Glutamatergic neuron (in vitro differentiated cells): ENCODE results near the gene UBTFL1. TPM values are rescaled to one million over a fixed set of nuclear protein-coding genes. Genes with fewer than 3 reads are reported as not detected.
A peak's percentile ranks its signal among the peaks of the same experiment; 100 is the strongest.
"Not testable (repeated sequence)": the region's sequence is repeated elsewhere in the genome, so short reads cannot be mapped to it uniquely, and the experiment has no call there.

Experiments used
- DNase-seq: peaks from one replicate; pipeline ENCODE4 v3.0.0; 2022
- H3K27ac Mint-ChIP-seq: one replicate; pipeline ENCODE4 v1.8.0; 2020; ENCODE audit warnings: mild to moderate bottlenecking, mixed read lengths, inconsistent platforms; ENCODE audit not compliant: unreplicated experiment
- H3K27me3 Mint-ChIP-seq: one replicate; pipeline ENCODE4 v1.8.0; 2020; ENCODE audit warnings: mild to moderate bottlenecking, moderate library complexity, mixed read lengths, inconsistent platforms; ENCODE audit not compliant: unreplicated experiment
- H3K36me3 Mint-ChIP-seq: one replicate; pipeline ENCODE4 v1.8.0; 2020; ENCODE audit warnings: mild to moderate bottlenecking, mixed read lengths, inconsistent platforms; ENCODE audit not compliant: unreplicated experiment
- H3K4me1 Mint-ChIP-seq: one replicate; pipeline ENCODE4 v1.8.0; 2020; ENCODE audit warnings: mild to moderate bottlenecking, low read depth, mixed read lengths, inconsistent platforms; ENCODE audit not compliant: unreplicated experiment
- H3K4me3 Mint-ChIP-seq: one replicate; pipeline ENCODE4 v1.8.0; 2020; ENCODE audit warnings: mild to moderate bottlenecking, mixed read lengths, inconsistent platforms; ENCODE audit not compliant: unreplicated experiment
- H3K9me3 Mint-ChIP-seq: one replicate; pipeline ENCODE4 v1.8.0; 2020; ENCODE audit warnings: mild to moderate bottlenecking, moderate library complexity, mixed read lengths, inconsistent platforms; ENCODE audit not compliant: unreplicated experiment
- CTCF ChIP-seq: fragments of 200-600 bp; sonication (generic); IDR thresholded peaks from one replicate; pipeline ENCODE4 v1.5.0; 2021; ENCODE audit not compliant: partially characterized antibody, unreplicated experiment
- long read RNA-seq: library from polyadenylated mRNA; unstranded; transcript quantifications from one replicate; pipeline ENCODE4 v2.0.0, GENCODE V29; 2020; ENCODE audit not compliant: unreplicated experiment
- total RNA-seq: library from RNA; stranded (reverse); fragmentation: NEBNext Ultra II Directional; extraction: Animal tissue kit (Norgen Biotek cat#: 25700); gene quantifications from one replicate; pipeline ENCODE4 v1.2.1, GENCODE V29; 2021; ENCODE audit not compliant: unreplicated experiment

The UBTFL1 gene
- total RNA-seq: not detected
- long read RNA-seq: 0 reads

GRCh38 chr11:90085650-90086049 is at the start of gene UBTFL1:
UBTFL1 (plus strand) TSS chr11:90085950; CDS start chr11:90085950, 0 bp downstream.
- H3K27ac Mint-ChIP-seq, H3K4me1 Mint-ChIP-seq, H3K27me3 Mint-ChIP-seq, H3K9me3 Mint-ChIP-seq, DNase-seq, H3K36me3 Mint-ChIP-seq, H3K4me3 Mint-ChIP-seq: not testable (repeated sequence)

- H3K27me3 Mint-ChIP-seq, H3K27ac Mint-ChIP-seq, H3K4me1 Mint-ChIP-seq, H3K36me3 Mint-ChIP-seq, H3K9me3 Mint-ChIP-seq, H3K4me3 Mint-ChIP-seq: not testable (repeated sequence)
- DNase-seq: peak; percentile 7
Measured at GRCh38 chr11:90051591-90052209, 34.0 kb upstream of the UBTFL1 start.

GRCh38 chr11:90052311-90052710 is 33.4 kb upstream of the UBTFL1 start:
- H3K36me3 Mint-ChIP-seq, H3K9me3 Mint-ChIP-seq, H3K4me3 Mint-ChIP-seq, H3K27me3 Mint-ChIP-seq, H3K27ac Mint-ChIP-seq, H3K4me1 Mint-ChIP-seq: not testable (repeated sequence)
- DNase-seq: peak; percentile 69

- not testable (repeated sequence) for H3K27me3 Mint-ChIP-seq, DNase-seq, H3K9me3 Mint-ChIP-seq, H3K27ac Mint-ChIP-seq, H3K4me3 Mint-ChIP-seq, H3K36me3 Mint-ChIP-seq, H3K4me1 Mint-ChIP-seq
Measured at GRCh38 chr11:90053545-90053944, 32.2 kb upstream of the UBTFL1 start.

DNA sequence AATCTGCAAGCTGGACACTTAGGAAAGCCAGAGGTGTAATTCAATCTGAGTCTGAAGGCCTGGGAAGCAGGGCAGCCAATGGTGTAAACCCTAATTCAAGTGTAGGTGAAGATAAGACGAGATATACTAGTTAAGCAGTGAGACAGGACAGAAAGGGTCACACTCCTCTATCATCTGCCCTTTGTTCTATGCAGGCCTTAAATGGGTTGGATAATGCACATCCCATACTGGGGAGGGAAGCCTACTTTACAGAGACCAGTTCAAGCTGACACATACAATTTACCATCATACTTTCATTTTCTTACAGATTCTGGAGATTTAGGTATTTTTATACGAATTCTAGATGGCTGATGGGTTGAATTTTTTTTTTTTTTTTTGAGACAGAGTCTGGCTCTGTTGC is 3.0 kb downstream of the UBTFL1 start:
- not testable (repeated sequence) for H3K4me3 Mint-ChIP-seq, DNase-seq, H3K4me1 Mint-ChIP-seq, H3K36me3 Mint-ChIP-seq, H3K9me3 Mint-ChIP-seq, H3K27me3 Mint-ChIP-seq, H3K27ac Mint-ChIP-seq

GRCh38 chr11:90095230-90095924 is 9.6 kb downstream of the UBTFL1 start:
- not testable (repeated sequence) for H3K9me3 Mint-ChIP-seq, H3K4me3 Mint-ChIP-seq, H3K4me1 Mint-ChIP-seq, H3K27me3 Mint-ChIP-seq, H3K27ac Mint-ChIP-seq, H3K36me3 Mint-ChIP-seq, DNase-seq

DNA sequence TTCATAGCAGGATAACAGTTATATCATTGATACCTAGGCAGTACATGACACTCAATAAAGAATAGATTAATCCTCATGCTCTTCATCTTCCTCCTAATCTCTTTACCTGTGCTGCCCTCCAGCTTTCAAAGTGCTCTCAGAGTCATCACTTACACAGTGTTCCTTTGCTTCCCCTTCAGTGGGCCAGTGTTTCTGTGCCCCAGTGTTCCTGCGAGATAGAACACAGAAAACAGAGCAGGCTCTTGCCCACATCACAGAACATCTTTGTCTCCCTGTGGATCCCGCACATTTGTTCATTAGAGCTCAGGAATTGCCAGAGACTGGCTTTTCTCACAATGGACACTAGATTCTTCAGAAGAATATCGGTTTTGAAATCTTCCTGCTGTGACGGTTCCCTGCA is 12.5 kb downstream of the UBTFL1 start:
- H3K27ac Mint-ChIP-seq, H3K4me1 Mint-ChIP-seq, H3K4me3 Mint-ChIP-seq, H3K9me3 Mint-ChIP-seq, H3K36me3 Mint-ChIP-seq, H3K27me3 Mint-ChIP-seq, DNase-seq: not testable (repeated sequence)

DNA sequence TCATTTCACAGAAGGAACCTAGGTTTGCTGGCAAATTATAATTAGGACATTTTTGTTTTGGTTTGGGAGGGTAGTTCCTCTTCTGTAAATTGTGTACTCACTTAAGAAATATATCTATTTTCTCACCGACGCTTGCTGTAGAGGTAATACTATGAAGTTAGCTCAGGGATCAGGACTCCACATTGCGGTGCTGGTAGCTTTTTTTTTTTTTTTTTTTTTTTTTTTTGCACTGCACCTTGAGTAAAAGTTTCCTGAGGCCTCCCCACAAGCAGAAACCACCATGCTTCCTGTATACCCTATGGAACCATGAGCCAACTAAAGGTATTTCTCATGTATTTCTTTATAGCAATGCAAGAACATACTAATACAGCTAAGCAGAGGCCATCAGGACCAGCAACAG is 14.7 kb downstream of the UBTFL1 start:
- no peaks in the 10 kb centered on the region for H3K9me3 Mint-ChIP-seq

More for the DNA sequence above, 14.7 kb downstream of the UBTFL1 start:
- H3K4me3 Mint-ChIP-seq: no peak overlapping the region
- H3K27ac Mint-ChIP-seq: no peak overlapping the region
- H3K36me3 Mint-ChIP-seq: no peaks in the 10 kb centered on the region
- no peaks in the 10 kb centered on the region for H3K4me1 Mint-ChIP-seq
- DNase-seq: no peak
- no peak for TF ChIP-seq CTCF
- peaks cover 1% of the 10 kb centered on the region for H3K27me3 Mint-ChIP-seq
